Measurements from ENCODE around the gene TFEB.

TFEB gene

GRCh38 chr6:41722969-41723529 lies 12.4 kb downstream of the TFEB start:
- no peak for DNase-seq (ENCODE audit: low read depth)

GRCh38 chr6:41721414-41721813 lies 14.0 kb downstream of the TFEB start:
- no peak for DNase-seq (ENCODE audit: low read depth)

GRCh38 chr6:41720783-41721182 lies 14.6 kb downstream of the TFEB start:
- DNase-seq (ENCODE audit: low read depth) = no peak

GRCh38 chr6:41720262-41720620 lies 15.2 kb downstream of the TFEB start:
- DNase-seq (ENCODE audit: low read depth) = no peak

- DNase-seq (ENCODE audit: low read depth) = no peak
Observed at GRCh38 chr6:41719436-41720261, 15.8 kb downstream of the TFEB start.

- no peak for DNase-seq (ENCODE audit: low read depth)
Observed at GRCh38 chr6:41718828-41719227, 16.6 kb downstream of the TFEB start.

GRCh38 chr6:41717392-41717736 lies 18.0 kb downstream of the TFEB start:
- no peak for DNase-seq (ENCODE audit: low read depth)

- DNase-seq (ENCODE audit: low read depth) = no peak
Observed at GRCh38 chr6:41716516-41717391, 18.7 kb downstream of the TFEB start.

- no peak for DNase-seq (ENCODE audit: low read depth)
Observed at GRCh38 chr6:41715795-41716515, 19.5 kb downstream of the TFEB start.

- no peak for DNase-seq (ENCODE audit: low read depth)
Observed at GRCh38 chr6:41714556-41715273, 20.7 kb downstream of the TFEB start.

GRCh38 chr6:41713650-41714291 lies 21.6 kb downstream of the TFEB start:
- peak; percentile 63 for DNase-seq (ENCODE audit: low read depth)

- DNase-seq (ENCODE audit: low read depth) = peak; percentile 66
Observed at GRCh38 chr6:41713159-41713649, 22.2 kb downstream of the TFEB start.

- no peak for DNase-seq (ENCODE audit: low read depth)
Observed at GRCh38 chr6:41712651-41713103, 22.7 kb downstream of the TFEB start.

- DNase-seq (ENCODE audit: low read depth) = no peak
Observed at GRCh38 chr6:41711323-41712038, 23.9 kb downstream of the TFEB start.

GRCh38 chr6:41709375-41709774 lies 26.0 kb downstream of the TFEB start:
- DNase-seq (ENCODE audit: low read depth) = no peak

GRCh38 chr6:41708856-41709255 lies 26.6 kb downstream of the TFEB start:
- DNase-seq (ENCODE audit: low read depth) = no peak

- DNase-seq (ENCODE audit: low read depth) = no peak
Observed at GRCh38 chr6:41707565-41708200, 27.7 kb downstream of the TFEB start.

GRCh38 chr6:41706876-41707564 lies 28.4 kb downstream of the TFEB start:
- DNase-seq (ENCODE audit: low read depth) = no peak

Measured in ELR (cell line).